ENCODE data around the gene PRODH2.

DNA sequence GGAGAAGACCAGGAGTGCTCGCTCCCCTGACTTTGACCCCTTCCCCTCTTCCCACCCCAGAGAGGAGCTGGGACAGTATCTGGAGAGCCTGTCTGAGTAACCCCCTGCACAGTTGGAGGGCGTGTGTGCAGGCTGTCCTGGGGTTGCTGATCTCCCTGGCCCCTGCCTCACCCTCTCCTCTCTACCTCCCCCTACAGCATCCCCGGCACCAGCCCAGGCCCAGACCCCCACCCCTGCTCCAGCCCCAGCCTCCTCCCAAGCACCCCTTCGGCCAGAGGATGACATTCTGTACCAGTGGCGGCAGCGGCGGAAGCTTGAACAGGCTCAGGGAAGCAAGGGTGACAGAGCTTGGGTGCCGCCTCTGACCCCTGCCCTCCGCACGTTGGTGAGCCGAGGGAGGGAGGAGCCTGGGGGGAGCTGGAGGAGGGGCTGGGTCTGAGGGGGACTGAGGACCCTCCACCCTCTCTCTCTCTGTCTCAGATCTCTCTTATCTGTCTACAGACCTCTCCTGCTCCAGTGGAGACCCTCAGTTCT is 46.0 kb downstream of the PRODH2 start:
- TF ChIP-seq CTCF (conservative IDR thresholded peaks at IDR 0.05) (no peak), EZH2 (IDR thresholded peaks at IDR 0.05; ENCODE audit: low read depth) (no peak)
